CD4-positive, alpha-beta T cell treated with Interleukin-12 subunit alpha and Interleukin-12 subunit beta, for 1 hour (primary cell): ENCODE data around the gene NXPH4.

Experiments
- DNase-seq: peaks from one replicate; pipeline ENCODE4 v3.0.0-alpha.2; 2020

The NXPH4 gene

DNA sequence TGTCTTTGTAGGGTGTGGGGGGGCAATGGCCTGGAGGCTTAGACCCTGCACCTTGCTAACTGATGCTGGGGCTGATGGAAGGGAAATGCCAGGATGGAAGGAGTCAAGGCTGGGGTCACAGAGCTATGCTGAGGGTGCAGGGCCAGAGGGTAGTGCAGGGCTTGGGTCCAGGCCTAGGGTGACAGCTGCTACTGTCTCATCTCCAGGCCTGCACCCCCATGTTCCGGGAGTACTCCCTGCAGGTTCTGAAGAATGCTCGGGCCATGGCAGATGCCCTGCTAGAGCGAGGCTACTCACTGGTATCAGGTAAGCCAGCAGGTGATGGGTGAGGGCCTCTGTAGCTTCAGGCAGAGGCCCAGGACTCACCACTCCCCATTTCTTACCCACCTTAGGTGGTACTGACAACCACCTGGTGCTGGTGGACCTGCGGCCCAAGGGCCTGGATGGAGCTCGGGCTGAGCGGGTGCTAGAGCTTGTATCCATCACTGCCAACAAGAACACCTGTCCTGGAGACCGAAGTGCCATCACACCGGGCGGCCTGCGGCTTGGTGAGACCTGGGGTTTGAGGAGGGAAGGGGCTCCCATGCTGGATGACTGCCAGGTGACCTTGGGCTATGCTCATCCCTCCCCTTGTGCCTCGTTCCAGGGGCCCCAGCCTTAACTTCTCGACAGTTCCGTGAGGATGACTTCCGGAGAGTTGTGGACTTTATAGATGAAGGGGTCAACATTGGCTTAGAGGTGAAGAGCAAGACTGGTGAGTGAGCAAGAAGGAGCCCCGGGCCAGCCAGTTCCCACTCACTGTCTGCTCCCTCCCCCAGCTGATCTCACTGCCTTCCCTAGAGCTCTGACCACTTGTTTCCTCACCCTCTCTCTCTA lies 17.0 kb downstream of the NXPH4 start:
- DNase-seq: no peak

DNA sequence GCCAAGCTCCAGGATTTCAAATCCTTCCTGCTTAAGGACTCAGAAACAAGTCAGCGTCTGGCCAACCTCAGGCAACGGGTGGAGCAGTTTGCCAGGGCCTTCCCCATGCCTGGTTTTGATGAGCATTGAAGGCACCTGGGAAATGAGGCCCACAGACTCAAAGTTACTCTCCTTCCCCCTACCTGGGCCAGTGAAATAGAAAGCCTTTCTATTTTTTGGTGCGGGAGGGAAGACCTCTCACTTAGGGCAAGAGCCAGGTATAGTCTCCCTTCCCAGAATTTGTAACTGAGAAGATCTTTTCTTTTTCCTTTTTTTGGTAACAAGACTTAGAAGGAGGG lies 17.6 kb downstream of the NXPH4 start:
- DNase-seq: no peak

DNA sequence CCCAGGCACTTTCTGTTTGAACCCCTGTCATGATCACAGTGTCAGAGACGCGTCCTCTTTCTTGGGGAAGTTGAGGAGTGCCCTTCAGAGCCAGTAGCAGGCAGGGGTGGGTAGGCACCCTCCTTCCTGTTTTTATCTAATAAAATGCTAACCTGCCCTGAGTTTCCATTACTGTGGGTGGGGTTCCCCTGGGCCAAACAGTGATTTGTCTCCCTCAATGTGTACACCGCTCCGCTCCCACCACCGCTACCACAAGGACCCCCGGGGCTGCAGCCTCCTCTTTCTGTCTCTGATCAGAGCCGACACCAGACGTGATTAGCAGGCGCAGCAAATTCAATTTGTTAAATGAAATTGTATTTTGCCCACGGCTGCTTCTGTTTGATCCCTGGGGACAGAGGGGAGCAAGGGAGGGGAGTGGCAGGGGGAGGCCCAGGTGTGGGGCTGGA lies 18.0 kb downstream of the NXPH4 start:
- DNase-seq: no peak

DNA sequence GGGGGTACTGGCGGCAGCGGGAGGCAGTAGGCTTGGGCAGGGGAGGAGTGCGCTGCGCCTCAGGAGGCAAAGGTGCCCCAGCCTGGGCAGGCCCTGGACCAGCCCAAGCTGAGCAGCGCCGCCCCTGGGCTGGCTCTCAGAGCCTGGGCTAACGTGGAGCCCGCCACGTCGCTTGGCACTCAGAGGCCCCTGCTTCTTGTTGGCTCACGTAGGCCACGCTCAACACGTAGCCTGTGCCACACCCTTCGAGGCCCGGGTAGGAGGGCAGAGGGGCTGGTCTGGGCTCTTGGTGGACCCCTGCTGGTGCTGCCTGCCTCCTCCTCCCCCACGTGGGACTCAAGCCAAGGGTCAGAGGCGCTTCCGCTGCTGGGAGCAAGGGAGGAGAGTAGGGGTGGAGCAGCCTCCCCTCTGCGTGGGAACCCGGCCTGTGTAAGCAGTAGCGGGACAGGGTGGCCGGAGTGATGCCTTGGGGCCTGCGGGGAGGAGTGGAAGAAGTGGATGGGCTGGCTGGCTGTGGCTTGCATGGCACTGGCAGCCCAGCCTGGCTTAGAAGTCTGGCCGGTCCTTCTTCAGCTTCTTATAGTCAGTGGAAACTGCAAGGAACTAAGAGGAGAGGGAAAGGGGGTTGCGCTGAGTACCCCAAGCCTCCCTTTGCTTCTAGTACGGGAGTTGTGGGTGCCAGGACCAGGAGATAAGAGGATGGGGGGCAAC lies 18.6 kb downstream of the NXPH4 start:
- DNase-seq: no peak

DNA sequence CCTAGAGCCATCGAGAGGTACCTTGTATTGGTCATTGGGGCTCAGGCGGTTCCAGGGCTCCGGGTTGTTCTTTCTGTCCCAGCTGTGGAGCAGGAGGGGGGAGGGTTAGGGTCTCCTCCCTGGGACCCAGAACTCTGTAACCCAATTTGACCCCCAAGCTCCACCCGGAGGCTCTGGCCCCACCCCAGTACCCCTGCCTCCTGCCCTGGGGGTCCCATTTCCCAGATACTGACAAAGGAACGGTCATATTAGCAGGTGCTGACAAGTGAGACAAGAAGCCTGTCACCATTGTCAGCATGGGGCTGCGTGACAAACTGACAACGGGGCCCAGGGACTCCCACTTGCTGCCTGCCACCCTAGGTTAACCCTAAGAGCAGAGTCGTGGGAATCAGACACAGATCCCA lies 19.1 kb downstream of the NXPH4 start:
- DNase-seq: no peak

DNA sequence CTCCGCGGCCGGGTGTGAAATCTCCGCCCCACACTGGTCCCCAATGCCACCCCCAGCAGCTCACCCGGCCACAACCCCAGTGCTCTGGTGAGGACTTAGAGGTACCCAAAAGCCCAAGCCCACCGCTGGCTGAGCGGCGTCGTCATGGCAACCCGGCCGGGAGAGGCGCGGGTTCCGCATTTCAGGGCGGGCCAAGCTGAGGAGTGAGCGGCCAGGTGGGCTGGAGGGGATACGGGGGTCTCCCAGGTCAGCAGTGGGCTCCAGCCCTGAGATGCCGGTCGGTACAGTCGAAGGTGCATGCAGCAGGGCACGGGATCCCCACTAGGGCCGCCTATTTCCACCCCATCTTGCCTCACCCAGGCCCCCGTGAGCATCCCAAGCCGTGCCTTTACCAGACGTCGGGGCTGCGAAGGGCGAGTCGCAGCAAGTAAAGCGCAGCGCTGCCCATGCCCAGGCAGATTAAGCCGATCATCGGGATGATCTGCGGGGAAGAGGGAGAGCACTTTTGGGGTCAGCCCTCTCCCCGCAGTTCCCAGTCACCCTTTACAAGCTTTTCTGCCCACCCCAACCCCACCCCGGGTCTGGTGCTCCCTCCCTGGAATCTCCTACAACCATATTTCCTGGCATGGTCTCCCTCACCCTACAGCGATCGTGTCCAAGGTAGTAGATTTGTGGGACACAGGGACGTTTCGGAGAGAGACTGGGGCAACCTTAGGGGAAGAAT lies 19.8 kb downstream of the NXPH4 start:
- DNase-seq: no peak

DNA sequence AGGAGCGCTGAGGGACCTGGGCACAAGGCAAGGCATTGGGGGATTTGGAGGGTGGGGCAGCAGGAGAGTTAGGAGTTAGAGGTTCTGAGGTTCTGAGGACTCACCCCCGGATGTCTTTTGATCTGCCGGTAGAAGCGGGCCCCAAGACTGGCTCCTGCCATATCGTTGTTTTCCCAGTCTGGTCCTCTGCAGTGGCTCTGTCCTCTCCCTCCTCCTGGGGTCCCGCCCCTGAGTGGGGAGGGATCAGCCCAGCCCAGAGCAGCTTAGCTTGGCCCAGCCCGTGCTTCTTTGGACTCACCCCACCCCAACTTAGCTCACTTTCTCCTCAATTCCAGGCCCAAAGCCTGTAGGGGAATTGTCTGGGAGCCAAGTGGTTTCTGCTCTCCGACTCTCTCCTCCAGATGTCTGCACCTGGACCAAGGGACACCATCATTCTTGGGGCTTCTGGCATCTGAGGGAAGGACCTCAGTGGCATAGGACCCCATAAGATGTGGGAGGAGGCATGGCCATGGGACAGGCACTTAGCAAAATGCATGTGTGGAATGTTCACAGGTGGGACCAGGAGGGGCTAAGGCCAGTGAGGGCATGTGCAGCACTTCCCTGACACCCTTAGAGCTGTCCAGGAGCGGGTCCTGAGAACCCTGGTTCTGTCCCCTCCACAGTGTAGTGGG lies 20.5 kb downstream of the NXPH4 start:
- DNase-seq: no peak

DNA sequence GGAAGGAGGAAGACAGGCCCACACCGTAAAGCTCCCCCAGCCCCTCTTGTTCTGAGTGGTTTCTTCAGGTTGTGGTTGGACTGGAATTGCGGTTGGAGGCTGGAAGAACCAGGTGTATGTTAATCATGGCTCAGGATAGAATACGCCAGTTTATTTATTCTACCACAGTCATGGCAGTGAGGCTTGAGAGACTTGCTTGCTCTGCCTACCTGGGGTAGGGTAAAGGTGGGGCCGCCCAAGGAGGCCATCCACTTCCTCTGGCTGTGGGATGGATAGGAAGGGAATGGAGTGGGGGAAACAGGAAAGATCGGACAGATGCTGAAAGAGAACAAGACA lies 21.0 kb downstream of the NXPH4 start:
- DNase-seq: no peak

DNA sequence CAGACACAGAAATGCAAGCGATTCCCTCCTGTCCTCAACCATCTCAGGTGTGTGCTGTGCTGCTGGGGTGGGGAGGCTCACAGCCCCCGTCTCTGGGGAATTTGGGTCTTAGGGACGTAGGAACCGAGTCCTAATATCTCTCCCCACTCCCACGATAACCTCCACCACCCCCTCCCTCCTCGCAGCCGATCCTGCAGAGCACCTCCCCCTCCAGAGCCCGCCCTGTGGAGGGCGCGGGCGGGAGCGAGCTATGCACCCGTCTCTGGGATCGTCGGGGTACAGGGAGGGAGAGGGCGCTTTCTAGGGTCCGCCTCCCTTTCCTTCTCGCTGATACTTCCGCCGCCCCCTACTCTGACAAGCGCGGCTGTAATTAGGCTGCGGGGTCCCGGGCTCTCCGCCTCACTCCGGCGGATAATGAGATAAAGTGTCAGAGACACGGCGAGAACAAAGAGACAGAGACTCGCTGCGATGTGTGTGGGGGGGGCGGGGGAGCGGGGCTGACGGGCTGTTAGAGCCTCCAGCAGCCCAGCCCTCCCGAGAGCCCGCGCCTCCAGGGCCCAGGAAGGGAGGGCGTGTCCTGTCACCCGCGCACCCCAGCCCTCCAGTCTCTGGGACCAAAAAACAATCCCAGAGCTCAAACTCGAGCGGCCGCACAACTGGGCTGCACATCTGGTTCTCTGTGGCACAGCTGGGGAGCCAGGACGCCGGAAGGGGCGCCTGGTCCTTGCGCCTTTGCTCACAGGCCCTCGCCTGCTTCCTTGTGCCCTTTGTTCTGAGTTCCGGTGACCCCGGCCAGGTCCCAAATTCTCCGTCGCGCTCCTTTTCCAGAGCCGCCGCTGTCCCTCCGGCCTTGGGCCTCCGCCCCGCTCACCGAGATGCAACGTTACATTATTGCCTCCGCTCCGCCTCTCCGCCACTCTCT lies 21.6 kb downstream of the NXPH4 start:
- DNase-seq: peak; percentile 35

DNA sequence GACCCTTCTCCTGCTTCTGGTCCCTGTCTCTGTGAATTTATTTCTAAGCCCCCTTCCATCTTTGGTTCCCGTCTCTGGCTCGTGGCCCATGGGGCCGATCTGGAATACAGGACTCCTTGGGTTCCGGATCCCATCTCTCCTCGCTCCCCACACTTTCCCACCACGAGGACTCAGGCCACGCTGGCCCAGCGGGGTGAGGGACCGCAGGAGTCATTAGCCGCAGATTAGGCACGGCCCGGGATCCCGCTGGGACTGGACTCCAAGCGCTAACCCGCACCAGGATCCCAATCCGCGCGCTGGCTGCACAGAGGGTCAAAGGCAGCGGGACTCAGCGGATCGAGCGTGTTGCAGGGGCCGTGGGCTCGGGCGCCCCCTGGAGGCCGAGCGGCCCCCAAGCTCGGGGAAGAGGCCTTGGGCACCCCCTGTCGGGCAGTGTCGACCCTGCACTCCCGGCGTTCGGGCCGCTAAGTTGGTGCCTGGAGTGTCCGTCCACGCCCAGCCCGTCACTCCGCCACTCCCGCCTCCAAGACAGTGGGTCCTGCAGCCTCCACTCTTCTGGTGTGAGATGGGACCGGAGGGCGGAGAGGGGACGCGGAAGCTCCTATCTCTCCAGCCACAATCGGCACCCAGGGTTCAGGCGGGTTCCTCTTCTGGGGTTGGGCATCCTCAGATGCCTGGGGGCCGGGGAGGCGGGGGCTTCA lies 22.4 kb downstream of the NXPH4 start:
- DNase-seq: peak; percentile 89

DNA sequence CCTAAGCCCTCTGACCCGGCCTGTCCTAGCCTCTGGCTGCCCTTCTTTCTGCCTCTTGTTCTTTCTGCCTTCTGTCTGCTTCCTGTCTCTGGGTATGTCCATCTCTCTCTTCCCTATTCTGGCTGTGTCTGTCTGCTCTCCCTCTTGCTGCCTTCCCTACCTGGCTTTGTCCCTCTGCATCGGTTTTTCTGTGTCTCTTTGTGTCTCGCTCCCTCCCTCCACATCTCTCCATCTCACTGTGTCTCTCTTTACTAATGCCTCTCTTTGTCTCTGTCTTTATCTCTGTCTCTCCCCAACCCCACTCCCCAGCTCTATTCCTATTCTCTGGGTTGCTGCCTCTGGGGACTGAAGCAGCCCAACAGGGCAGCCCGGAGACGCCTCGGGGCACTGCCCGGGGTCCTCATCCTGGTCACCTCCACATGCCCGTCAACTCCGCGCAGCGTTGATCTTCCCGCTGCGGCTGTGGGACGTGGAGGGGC lies 23.0 kb downstream of the NXPH4 start:
- no peak for DNase-seq

DNA sequence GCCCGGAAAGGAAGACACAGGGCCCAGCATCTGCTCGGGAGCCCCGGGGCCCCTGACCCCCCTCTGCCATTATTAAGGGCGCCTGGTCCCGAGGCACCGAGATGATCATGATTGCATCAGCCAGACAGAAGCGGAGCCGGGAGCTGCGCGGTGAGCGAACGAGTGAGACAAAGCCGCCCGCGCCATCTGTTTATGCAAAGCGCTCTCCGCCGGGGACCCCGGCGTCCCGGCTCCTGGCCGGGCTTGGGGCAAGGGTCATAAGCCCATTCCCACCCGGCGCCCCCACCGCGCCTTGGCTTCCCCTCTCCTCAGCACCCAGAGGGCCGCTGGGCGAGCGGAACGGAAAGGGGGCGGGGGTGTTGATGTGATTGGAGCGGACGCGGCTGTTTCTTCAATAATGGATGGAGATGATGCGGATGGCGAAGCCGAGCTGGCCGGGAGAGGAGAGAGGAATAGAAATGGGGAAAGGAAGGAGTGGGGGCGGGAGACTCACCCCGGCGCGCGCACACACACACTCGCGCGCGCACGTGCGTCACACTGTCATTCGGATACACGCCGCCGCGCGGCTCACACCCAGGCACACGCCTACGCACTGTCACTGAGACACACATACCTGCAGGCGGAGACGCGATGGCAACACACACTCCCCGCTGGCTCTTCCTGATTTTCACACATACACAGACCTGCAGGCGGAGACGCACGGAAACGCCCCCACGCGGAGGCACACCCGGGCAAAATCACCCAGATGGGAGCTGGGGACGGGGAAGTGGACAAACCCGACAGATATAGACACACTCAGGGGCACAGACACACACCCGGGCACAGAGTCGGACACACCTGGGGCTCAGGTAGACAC lies 23.7 kb downstream of the NXPH4 start:
- DNase-seq: peak; percentile 77

DNA sequence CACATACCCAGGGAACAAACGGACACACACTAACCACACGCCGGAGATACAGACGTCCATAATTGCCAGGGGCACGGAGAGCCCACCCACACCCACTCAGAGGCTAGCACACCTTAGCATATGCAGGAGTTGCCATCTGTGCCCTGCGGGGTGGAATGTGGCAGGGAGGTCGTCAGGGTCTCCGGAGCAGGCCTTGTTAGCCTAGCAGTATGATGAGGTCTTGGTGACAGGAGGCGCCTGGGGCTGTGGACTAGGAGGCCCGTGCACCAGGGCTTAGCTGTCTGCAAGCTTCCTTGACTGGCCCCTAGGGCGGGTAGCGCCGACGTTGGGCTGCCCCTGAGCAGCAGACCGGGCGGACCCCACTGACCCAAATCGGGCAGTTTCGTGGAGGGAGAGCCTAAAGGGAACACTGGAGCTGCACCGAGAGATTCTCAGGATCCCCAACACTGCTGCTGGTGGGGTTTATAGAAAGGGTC lies 24.4 kb downstream of the NXPH4 start:
- no peak for DNase-seq

DNA sequence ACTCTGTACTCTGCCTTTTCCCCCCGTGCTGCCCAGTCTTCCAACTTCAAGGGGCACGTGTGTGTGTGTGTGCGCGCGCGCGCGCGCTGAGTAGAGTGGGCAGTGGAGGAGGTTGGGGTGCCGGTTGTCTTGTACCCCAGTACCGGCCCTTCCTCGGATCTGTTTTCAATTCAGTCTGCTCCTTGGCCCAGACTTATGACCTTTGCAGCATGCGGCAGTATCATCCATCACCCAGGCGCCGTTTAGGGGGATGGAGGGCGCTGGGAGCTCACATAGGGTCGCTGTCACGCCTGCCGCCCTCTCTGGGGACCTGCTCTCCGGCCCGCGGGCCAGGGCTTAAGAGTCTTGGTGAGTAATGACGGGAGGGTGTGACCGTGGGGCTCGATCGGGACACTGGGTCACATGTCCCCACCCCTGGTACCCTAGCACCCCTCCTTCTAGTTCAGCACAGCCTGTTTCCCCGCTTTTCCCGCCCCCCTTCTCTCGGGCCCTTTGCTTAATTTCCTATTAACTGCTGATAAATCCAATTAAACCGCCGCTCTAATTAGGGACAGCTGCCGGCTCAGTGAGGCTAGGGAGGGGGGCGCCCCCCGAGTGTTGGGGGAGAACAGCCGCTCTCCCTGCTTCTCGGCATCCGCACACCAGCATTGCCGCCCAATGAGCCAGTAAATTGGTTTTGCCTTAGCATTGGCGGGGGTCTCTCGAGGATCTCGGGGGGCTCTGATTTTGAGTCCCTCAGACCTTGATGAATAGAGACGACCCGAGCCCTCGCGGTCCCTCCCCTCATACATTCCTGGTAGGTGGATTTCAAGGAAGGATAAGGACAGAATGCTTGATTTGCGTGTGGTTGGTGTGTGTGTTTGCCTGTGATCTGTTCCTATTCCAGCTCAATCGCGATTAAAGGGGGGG lies 25.1 kb downstream of the NXPH4 start:
- DNase-seq: no peak

DNA sequence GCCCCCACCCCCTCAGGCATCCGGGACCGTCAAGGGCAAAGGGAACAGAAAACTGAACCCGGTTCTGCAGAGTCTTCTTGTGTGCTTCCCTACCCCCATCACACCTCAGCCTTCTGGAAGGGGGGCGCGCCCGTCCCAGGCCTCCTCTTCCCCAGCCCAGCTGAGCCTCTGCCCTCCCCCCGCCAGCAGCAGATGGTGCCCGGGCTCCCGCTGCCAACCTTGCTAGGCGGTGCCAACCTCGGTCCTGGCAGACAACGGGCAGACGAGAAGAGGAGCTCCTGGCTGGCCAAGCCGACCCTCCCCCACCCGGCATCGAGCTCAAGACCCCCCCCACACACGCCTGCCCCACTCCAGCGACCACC lies 25.7 kb downstream of the NXPH4 start:
- no peak for DNase-seq

DNA sequence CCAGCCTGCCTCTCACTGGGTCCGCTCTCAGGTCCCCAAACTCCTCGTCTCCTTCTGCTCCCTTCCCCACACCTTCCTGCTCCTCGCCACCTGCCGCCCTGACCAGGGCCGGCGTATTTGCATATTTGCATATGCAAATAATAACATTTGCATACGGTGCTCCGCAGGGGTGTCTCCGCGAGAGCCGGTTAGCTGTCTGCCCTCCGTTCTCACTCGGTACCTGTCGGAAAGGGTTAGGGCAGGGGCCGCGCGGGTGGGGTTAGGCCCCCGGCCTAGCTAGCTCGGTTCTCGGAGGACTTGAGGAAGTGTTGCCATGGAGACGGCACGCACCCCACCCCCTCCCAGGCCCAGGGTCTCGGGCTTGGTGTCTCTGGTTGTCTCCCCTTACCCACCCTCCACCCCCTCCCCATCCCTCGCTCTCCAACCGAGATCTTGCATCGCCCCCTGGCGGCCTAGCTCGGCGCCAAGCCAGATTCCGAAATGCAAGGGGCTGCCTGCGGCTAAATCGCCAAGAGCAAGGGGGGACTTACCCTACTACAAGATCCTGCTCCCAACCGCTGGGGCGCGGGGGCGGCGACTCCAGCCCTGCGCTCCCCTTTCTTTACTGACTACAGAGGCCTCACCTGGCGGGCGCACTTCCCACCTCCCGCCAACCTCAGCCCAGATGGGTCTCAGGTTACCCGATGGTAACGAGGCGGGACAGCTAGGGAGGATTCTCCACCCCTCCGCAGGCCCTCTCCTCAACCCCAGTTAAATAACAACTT lies 26.3 kb downstream of the NXPH4 start:
- peak; percentile 66 for DNase-seq

DNA sequence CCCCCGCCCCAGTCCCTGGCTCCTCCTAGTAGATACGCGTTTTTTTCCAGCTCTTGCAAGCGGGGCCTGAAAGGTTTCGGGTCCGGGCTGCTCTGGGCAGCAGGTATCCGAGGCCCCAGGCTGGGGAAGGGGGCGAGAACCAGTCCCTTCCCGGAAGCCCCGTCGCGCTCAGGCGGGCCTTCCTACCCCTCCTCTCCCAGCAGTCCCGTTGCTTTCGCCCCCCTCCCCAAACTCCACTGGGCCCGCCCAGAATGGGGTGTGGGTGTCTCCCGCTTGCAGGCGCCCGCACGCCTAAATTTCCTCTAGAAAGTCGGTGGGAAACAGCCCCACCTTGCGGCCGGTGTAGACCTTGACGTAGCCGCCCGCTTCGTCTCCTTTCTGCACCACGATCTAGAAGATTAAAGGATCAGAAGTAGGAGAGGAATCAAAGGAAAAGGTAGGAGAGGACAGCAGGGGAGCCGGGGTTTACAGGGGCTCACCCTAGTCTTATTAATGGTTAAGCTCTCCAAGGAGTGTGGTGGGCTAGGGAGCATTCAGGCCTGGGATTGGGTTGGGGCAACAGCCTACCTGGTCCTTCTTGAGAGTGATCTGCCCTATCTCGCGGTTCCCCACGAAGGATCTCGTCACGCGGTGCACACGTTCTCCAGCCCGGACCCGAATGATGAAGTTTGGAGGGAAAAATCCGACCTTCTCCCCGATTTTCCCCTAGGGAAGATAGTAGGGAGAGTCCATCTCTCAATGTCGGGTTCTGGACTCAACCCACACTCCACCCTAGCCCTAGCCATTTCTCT lies 27.1 kb downstream of the NXPH4 start:
- peak; percentile 83 for DNase-seq

DNA sequence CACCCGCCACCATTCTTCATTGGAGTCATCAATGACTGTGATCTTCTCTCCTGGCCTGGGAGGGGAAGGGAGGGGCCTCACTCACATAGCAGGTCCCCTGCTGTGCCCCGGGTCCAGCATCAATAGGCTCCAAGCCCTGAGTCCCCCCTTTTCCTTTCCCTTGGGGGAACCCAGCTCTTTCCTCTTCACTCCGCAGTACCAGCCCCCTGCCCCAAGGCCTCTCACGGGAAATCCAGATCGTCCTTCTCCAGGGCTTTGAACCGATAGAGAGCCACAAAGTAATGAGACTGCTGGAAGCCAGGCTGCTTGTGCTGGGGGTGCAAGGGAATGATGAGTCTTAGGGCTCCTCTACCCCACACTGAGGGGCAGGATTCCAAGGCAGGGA lies 27.7 kb downstream of the NXPH4 start:
- no peak for DNase-seq
